Sigmoid colon (tissue), 7 donors: ENCODE measurements around the gene FBXO38. TPM values are rescaled to one million over a fixed set of nuclear protein-coding genes. Genes with fewer than 3 reads are reported as not detected.

Source experiments
- DNase-seq: peaks from one replicate; pipeline ENCODE4 v3.0.0-alpha.2; 2019
- H3K27ac ChIP-seq, 4 donors: fragments of 200-600 bp; sonication (generic); one replicate each; pipeline ENCODE4 v1.5.1; 2016 to 2019; ENCODE audit warnings: mild to moderate bottlenecking in 1 of 4
- H3K27me3 ChIP-seq, 3 donors: fragments of 200-600 bp; sonication (generic); one replicate each; pipeline ENCODE4 v1.5.1; 2019; ENCODE audit warnings: mild to moderate bottlenecking in 1 of 3
- H3K36me3 ChIP-seq, 4 donors: fragments of 200-600 bp; sonication (generic); one replicate each; pipeline ENCODE4 v1.5.1; 2016 to 2019
- H3K4me1 ChIP-seq, 4 donors: fragments of 200-600 bp; sonication (generic); one replicate each; pipeline ENCODE4 v1.5.1; 2017 to 2019
- H3K4me3 ChIP-seq, 4 donors: fragments of 200-600 bp; sonication (generic); one replicate each; pipeline ENCODE4 v1.5.1; 2017 to 2019; ENCODE audit warnings: mild to moderate bottlenecking in 2 of 4, moderate library complexity in 1 of 4
- H3K9me3 ChIP-seq, 4 donors: fragments of 200-600 bp in 3 of 4; sonication (generic) in 3 of 4; one replicate each; pipeline versions ENCODE4 v1.5.1 to v1.6.1; 2013 to 2019
- CTCF ChIP-seq, 4 experiments: fragments of 450-650 bp in 3 of 4; fragments of 200-600 bp in 1 of 4; IDR thresholded peaks; one replicate each; pipeline ENCODE4 v1.5.1; 2016 to 2019; ENCODE audit warnings: antibody characterized with exemption in 4 of 4, mild to moderate bottlenecking in 3 of 4, moderate library complexity in 2 of 4
- EP300 ChIP-seq, 4 donors: sonication (generic); formaldehyde crosslinking; IDR thresholded peaks; one replicate each; pipeline ENCODE4 v1.6.1; 2017; ENCODE audit warnings: antibody characterized with exemption in 4 of 4
- POLR2A ChIP-seq, 2 donors: fragments of 450-650 bp; IDR thresholded peaks; one replicate each; pipeline ENCODE4 v1.6.1; 2016; ENCODE audit warnings: antibody characterized with exemption in 2 of 2, mild to moderate bottlenecking in 2 of 2, moderate library complexity in 2 of 2
- POLR2AphosphoS5 ChIP-seq, 4 donors: sonication (generic); formaldehyde crosslinking; IDR thresholded peaks; one replicate each; pipeline ENCODE4 v1.6.1; 2017; ENCODE audit warnings: antibody characterized with exemption in 4 of 4
- WGBS, 2 donors: extraction: QIAGEN DNeasy Blood & Tissue Kit; methylation state at CpG; one replicate each; pipeline ENCODE4 v1.1.7; 2013; 5-methylcytosine and 5-hydroxymethylcytosine counted together
- intact Hi-C: fragments of 100-400 bp; cut with DNase I; formaldehyde crosslinking; loops from one replicate; pipeline ENCODE4 v1.15.1; 2023
- polyA plus RNA-seq, 3 donors: library from polyadenylated mRNA; stranded (reverse); fragments of 200-250 nt; gene quantifications; one replicate each; pipeline ENCODE4 v1.2.3, GENCODE V29; 2013
- total RNA-seq, 4 donors: library from RNA; depleted of rRNA; stranded (reverse); fragments of >200 nt; gene quantifications; one replicate each; pipeline ENCODE4 v1.1.0, GENCODE V29; 2016
- donor health status: healthy with polysubstance abuse.
- donor health status: Bipolar disorder and iron deficiency.
- donor health status: healthy.

FBXO38 gene
- total and polyA plus RNA-seq, 7 donors: 11.4 to 59.6 (median 46.0) TPM

GRCh38 chr5:148352696-148353095 is 31.1 kb upstream of the FBXO38 start:
- Histone ChIP-seq H3K27me3 (no peaks in the 10 kb centered on the region), H3K9me3 (no peaks in the 10 kb centered on the region), H3K4me1 (no peaks in the 10 kb centered on the region), H3K27ac (no peak overlapping the region), H3K36me3 (no peaks in the 10 kb centered on the region), H3K4me3 (no peak overlapping the region)
- intact Hi-C loops: no loop called here
- TF ChIP-seq CTCF (IDR thresholded peaks at IDR 0.05) (no peak), POLR2AphosphoS5 (IDR thresholded peaks at IDR 0.05) (no peak), EP300 (IDR thresholded peaks at IDR 0.05) (no peak), POLR2A (IDR thresholded peaks at IDR 0.05) (no peak)
- WGBS, 2 donors: 58 to 99% methylated on average over 1 of the region's 1 CpG
- DNase-seq: no peak

GRCh38 chr5:148353634-148354033 is 30.1 kb upstream of the FBXO38 start:
- 89 to 97% methylated on average over 2 of the region's 2 CpGs for WGBS, 2 donors
- no peaks in the 10 kb centered on the region for H3K36me3 ChIP-seq
- H3K27ac ChIP-seq: no peak overlapping the region
- H3K4me3 ChIP-seq: no peak overlapping the region
- no peaks in the 10 kb centered on the region for H3K27me3 ChIP-seq
- intact Hi-C loops: no loop called here
- no peaks in the 10 kb centered on the region for H3K9me3 ChIP-seq
- DNase-seq: no peak
- TF ChIP-seq CTCF (IDR thresholded peaks at IDR 0.05) (no peak), EP300 (IDR thresholded peaks at IDR 0.05) (no peak), POLR2AphosphoS5 (IDR thresholded peaks at IDR 0.05) (no peak), POLR2A (IDR thresholded peaks at IDR 0.05) (no peak)
- H3K4me1 ChIP-seq: no peaks in the 10 kb centered on the region

- H3K36me3 ChIP-seq: no peaks in the 10 kb centered on the region
- H3K27ac ChIP-seq: no peak overlapping the region
- DNase-seq: no peak
- no peaks in the 10 kb centered on the region for H3K27me3 ChIP-seq
- no peaks in the 10 kb centered on the region for H3K9me3 ChIP-seq
- TF ChIP-seq POLR2AphosphoS5 (IDR thresholded peaks at IDR 0.05) (no peak), CTCF (IDR thresholded peaks at IDR 0.05) (no peak), EP300 (IDR thresholded peaks at IDR 0.05) (no peak), POLR2A (IDR thresholded peaks at IDR 0.05) (no peak)
- no peaks in the 10 kb centered on the region for H3K4me1 ChIP-seq
- H3K4me3 ChIP-seq: no peak overlapping the region
- intact Hi-C loops: no loop called here
Measured at GRCh38 chr5:148364343-148364742, 19.4 kb upstream of the FBXO38 start.

- Histone ChIP-seq H3K4me3 (no peak overlapping the region), H3K27me3 (no peaks in the 10 kb centered on the region), H3K36me3 (no peaks in the 10 kb centered on the region), H3K9me3 (no peaks in the 10 kb centered on the region), H3K27ac (no peak overlapping the region), H3K4me1 (peaks cover 0 to 6% (median 0%) of the 10 kb centered on the region in 4 donors)
- DNase-seq: no peak
- intact Hi-C loops: no loop called here
- TF ChIP-seq POLR2AphosphoS5 (IDR thresholded peaks at IDR 0.05) (no peak), POLR2A (IDR thresholded peaks at IDR 0.05) (no peak), CTCF (IDR thresholded peaks at IDR 0.05) (no peak), EP300 (IDR thresholded peaks at IDR 0.05) (no peak)
Measured at GRCh38 chr5:148368299-148368698, 15.5 kb upstream of the FBXO38 start.

- 20 to 58% methylated on average over 2 of the region's 2 CpGs for WGBS, 2 donors
- Histone ChIP-seq H3K36me3 (no peaks in the 10 kb centered on the region), H3K27me3 (no peaks in the 10 kb centered on the region), H3K4me3 (no peak overlapping the region), H3K9me3 (no peaks in the 10 kb centered on the region), H3K27ac (no peak overlapping the region), H3K4me1 (peaks cover 0 to 8% (median 0%) of the 10 kb centered on the region in 4 donors)
- intact Hi-C loops: no loop called here
- DNase-seq: no peak
- TF ChIP-seq POLR2AphosphoS5 (IDR thresholded peaks at IDR 0.05): no peak
- no peak for TF ChIP-seq CTCF (IDR thresholded peaks at IDR 0.05)
- no peak for TF ChIP-seq POLR2A (IDR thresholded peaks at IDR 0.05)
- TF ChIP-seq EP300 (IDR thresholded peaks at IDR 0.05): no peak
Measured at GRCh38 chr5:148372166-148372725, 11.5 kb upstream of the FBXO38 start.
